Measurements from ENCODE around the gene FAM117A. TPM values are rescaled to one million over a fixed set of nuclear protein-coding genes. Genes with fewer than 3 reads are reported as not detected.

Gene FAM117A
- total and polyA plus RNA-seq, 2 of the 8 experiments (the other 6 are each of a cell fraction or from before 2014, with no cell fraction given), result 28.4 to 45.7 TPM

DNA sequence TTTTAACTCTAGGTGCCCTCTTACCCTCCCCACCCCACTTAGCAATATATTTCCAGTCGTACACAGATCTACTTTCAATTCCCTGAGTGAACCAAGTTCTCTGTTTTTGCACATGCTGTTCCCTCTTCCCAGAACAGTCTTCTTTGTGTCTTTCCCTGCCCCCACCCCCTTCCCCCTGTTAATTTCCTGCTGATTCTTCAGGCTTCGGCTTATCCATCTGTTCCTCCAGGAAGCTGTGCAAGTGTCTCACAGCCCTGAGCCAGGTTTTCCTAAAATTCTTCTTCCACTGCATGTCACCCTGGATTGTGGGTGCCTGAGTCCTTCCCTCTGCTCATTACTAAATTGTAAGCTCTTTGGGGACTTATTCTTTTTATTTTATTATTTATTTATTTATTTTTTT lies 73.7 kb downstream of the FAM117A start:
- no peak overlapping the region for H3K23ac ChIP-seq (ENCODE audit: insufficient read length)
- no peak overlapping the region for H2AK5ac ChIP-seq (ENCODE audit: low read depth, low read length)
- DNase-seq (ENCODE audit: low read depth in 1 of 2, low spot score in 2 of 2), result no peak
- no peak overlapping the region for H3K4me3 ChIP-seq (ENCODE audit: extremely low read depth in 1 of 4, insufficient read depth in 2 of 4, low read depth in 3 of 4, low read length in 4 of 4)
- no peaks in the 10 kb centered on the region for H3K36me3 ChIP-seq (ENCODE audit: control insufficient read depth in 2 of 4, insufficient read depth in 4 of 4, low read length in 3 of 4)
- no peak overlapping the region for H2BK120ac ChIP-seq (replicated peaks; ENCODE audit: low read depth, low read length)
- H3K79me1 ChIP-seq (ENCODE audit: low read depth, low read length), result no peaks in the 10 kb centered on the region
- H3K4ac ChIP-seq (replicated peaks; ENCODE audit: insufficient read length, low read depth, low read length), result no peak overlapping the region
- H3K4me2 ChIP-seq (ENCODE audit: insufficient read depth in 1 of 2, low read depth in 2 of 2, low read length in 2 of 2), result no peak overlapping the region
- H4K8ac ChIP-seq (ENCODE audit: extremely low read depth, insufficient read depth, low read length), result no peak overlapping the region
- POLR2A ChIA-PET (ENCODE audit: partially characterized antibody), result interaction anchor here (0.7 to 1.3 kb wide), 2 partner anchors 119 to 200 kb away, joined by 3 read pairs; no protein-coding TSS in a partner anchor
- no peak overlapping the region for H3K56ac ChIP-seq (replicated peaks; ENCODE audit: insufficient read length, low read depth, low read length)
- H2BK12ac ChIP-seq (ENCODE audit: low read depth, low read length), result no peak overlapping the region
- no peak overlapping the region for H3K9ac ChIP-seq (replicated peaks in 1 of 4; ENCODE audit: extremely low read depth in 1 of 4, low read depth in 3 of 4, low read length in 3 of 4)
- H4K5ac ChIP-seq (ENCODE audit: insufficient read length, low read depth, low read length), result no peak overlapping the region
- no peaks in the 10 kb centered on the region for H4K20me1 ChIP-seq (replicated peaks in 1 of 2; ENCODE audit: control insufficient read depth in 1 of 2, insufficient read depth in 2 of 2, low read length in 2 of 2)
- no peak overlapping the region for H3K18ac ChIP-seq (ENCODE audit: extremely low read depth, low read length)
- H2BK15ac ChIP-seq (ENCODE audit: low read length), result no peak overlapping the region
- no peaks in the 10 kb centered on the region; a peak in 2 of 7 replicates for H3K27me3 ChIP-seq (replicated peaks in 1 of 4; ENCODE audit: control insufficient read depth in 3 of 4, extremely low read depth in 1 of 4, insufficient read depth in 3 of 4, low read length in 3 of 4)
- H3K79me2 ChIP-seq (ENCODE audit: control insufficient read depth in 1 of 2, insufficient read depth in 2 of 2, low read length in 2 of 2), result no peaks in the 10 kb centered on the region
- no peak overlapping the region for H3K27ac ChIP-seq (ENCODE audit: low read depth, low read length)
- no peak overlapping the region for H2BK5ac ChIP-seq (ENCODE audit: low read depth, low read length)
- 87% methylated on average over 2 of the region's 2 CpGs; no CpG with 5 or more reads in 1 of the 2 experiments for WGBS, 2 experiments (ENCODE audit: extremely low coverage in 1 of 2, insufficient coverage in 1 of 2, insufficient read length in 1 of 2, insufficient replicate concordance in 2 of 2, low coverage in 1 of 2, low lambda C conversion rate in 2 of 2, missing lambda C conversion rate in 1 of 2)
- no peaks in the 10 kb centered on the region for H3K23me2 ChIP-seq (ENCODE audit: low read depth, low read length)
- H2AFZ ChIP-seq (ENCODE audit: low read length), result no peak overlapping the region; the same call in 1 of the 2 replicates
- H2BK20ac ChIP-seq (ENCODE audit: low read length), result no peak overlapping the region
- H3K4me1 ChIP-seq (replicated peaks in 1 of 4; ENCODE audit: control insufficient read depth in 3 of 4, insufficient read depth in 4 of 4, low read length in 3 of 4), result peaks cover 0 to 2% (median 0%) of the 10 kb centered on the region in 4 experiments; a peak in 3 of 7 replicates
- H3K14ac ChIP-seq (ENCODE audit: insufficient read length), result no peak overlapping the region
- H3K9me3 ChIP-seq (ENCODE audit: insufficient read depth in 2 of 2, low read depth in 1 of 2, low read length in 1 of 2), result no peaks in the 10 kb centered on the region
- CTCF ChIA-PET (ENCODE audit: partially characterized antibody), result interaction anchor here (0.6 to 19.2 kb wide), 4 partner anchors 18 to 183 kb away, joined by 3 to 228 read pairs (median 18); partner anchors contain the start of gene SLC35B1
- no peak for FAIRE-seq
- H4K91ac ChIP-seq (replicated peaks; ENCODE audit: insufficient read length, low read length), result no peak overlapping the region
- TF ChIP-seq, protein P1, sequence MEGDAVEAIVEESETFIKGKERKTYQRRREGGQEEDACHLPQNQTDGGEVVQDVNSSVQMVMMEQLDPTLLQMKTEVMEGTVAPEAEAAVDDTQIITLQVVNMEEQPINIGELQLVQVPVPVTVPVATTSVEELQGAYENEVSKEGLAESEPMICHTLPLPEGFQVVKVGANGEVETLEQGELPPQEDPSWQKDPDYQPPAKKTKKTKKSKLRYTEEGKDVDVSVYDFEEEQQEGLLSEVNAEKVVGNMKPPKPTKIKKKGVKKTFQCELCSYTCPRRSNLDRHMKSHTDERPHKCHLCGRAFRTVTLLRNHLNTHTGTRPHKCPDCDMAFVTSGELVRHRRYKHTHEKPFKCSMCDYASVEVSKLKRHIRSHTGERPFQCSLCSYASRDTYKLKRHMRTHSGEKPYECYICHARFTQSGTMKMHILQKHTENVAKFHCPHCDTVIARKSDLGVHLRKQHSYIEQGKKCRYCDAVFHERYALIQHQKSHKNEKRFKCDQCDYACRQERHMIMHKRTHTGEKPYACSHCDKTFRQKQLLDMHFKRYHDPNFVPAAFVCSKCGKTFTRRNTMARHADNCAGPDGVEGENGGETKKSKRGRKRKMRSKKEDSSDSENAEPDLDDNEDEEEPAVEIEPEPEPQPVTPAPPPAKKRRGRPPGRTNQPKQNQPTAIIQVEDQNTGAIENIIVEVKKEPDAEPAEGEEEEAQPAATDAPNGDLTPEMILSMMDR (IDR thresholded peaks at IDR 0.05; ENCODE audit: control extremely low read depth in 1 of 3, insufficient read depth in 1 of 3, low read depth in 1 of 3, low read length in 3 of 3), result no peak
- TF ChIP-seq EP300 (IDR thresholded peaks at IDR 0.05; ENCODE audit: borderline replicate concordance in 1 of 2, low read depth in 2 of 2, low read length in 2 of 2) (no peak), BACH1 (IDR thresholded peaks at IDR 0.05; ENCODE audit: low read length) (no peak), TEAD4 (IDR thresholded peaks at IDR 0.05; ENCODE audit: low read depth, low read length) (no peak), ATF2 (IDR thresholded peaks at IDR 0.05; ENCODE audit: low read length) (no peak), RNF2 (IDR thresholded peaks at IDR 0.05; ENCODE audit: borderline replicate concordance, low read depth, low read length, missing control alignments, poor library complexity, severe bottlenecking) (no peak)
- TF ChIP-seq, protein P2, sequence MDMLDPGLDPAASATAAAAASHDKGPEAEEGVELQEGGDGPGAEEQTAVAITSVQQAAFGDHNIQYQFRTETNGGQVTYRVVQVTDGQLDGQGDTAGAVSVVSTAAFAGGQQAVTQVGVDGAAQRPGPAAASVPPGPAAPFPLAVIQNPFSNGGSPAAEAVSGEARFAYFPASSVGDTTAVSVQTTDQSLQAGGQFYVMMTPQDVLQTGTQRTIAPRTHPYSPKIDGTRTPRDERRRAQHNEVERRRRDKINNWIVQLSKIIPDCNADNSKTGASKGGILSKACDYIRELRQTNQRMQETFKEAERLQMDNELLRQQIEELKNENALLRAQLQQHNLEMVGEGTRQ (IDR thresholded peaks at IDR 0.05; ENCODE audit: low read length), result no peak

Measured in H1 (cell line).